Natural killer cell (primary cell): ENCODE data around the gene CSF2RB. TPM values are rescaled to one million over a fixed set of nuclear protein-coding genes. Genes with fewer than 3 reads are reported as not detected.

Experiments used
- ATAC-seq, 3 donors: fragments of 150-1000 bp in 2 of 3; fragments of 200-7000 bp in 1 of 3; cut with Tn5 transposase; 1 replicate in 1 of 3; 2 replicates in 2 of 3; pipeline ENCODE4 v1.10.0; 2021; ENCODE audit warnings: mild to moderate bottlenecking in 2 of 3, moderate library complexity in 2 of 3
- DNase-seq, 2 donors: peaks; one replicate each; pipeline versions ENCODE4 v3.0.0 to v3.0.0-alpha.2; 2013 to 2021; ENCODE audit warnings: mixed read lengths in 1 of 2
- H3K27ac ChIP-seq: one replicate; pipeline ENCODE4 v1.5.1; 2013; ENCODE audit warnings: mild to moderate bottlenecking, low read length
- H3K27me3 ChIP-seq: one replicate; pipeline ENCODE4 v1.6.1; 2013; ENCODE audit warnings: low read length; ENCODE audit not compliant: control insufficient read depth, insufficient read depth
- H3K36me3 ChIP-seq: one replicate; pipeline ENCODE4 v1.6.1; 2013; ENCODE audit warnings: low read length; ENCODE audit not compliant: control insufficient read depth, insufficient read depth
- H3K4me1 ChIP-seq: one replicate; pipeline ENCODE4 v1.6.1; 2013; ENCODE audit warnings: low read length; ENCODE audit not compliant: control insufficient read depth, insufficient read depth
- H3K4me3 ChIP-seq: one replicate; pipeline ENCODE4 v1.5.1; 2013; ENCODE audit warnings: low read length
- H3K9me3 ChIP-seq: one replicate; pipeline ENCODE4 v1.6.1; 2013; ENCODE audit warnings: low read length; ENCODE audit not compliant: control insufficient read depth, insufficient read depth
- H3K27ac Mint-ChIP-seq, 2 donors: one replicate each; pipeline ENCODE4 v1.8.0; 2022; ENCODE audit warnings: mild to moderate bottlenecking in 2 of 2, mixed read lengths in 2 of 2, moderate library complexity in 1 of 2
- H3K27me3 Mint-ChIP-seq, 2 donors: one replicate each; pipeline ENCODE4 v1.8.0; 2022; ENCODE audit warnings: low read depth in 2 of 2, mixed read lengths in 2 of 2
- H3K36me3 Mint-ChIP-seq: one replicate; pipeline ENCODE4 v1.8.0; 2022; ENCODE audit warnings: mixed read lengths
- H3K4me1 Mint-ChIP-seq, 2 donors: one replicate each; pipeline ENCODE4 v1.8.0; 2022; ENCODE audit warnings: mixed read lengths in 2 of 2
- H3K4me3 Mint-ChIP-seq: one replicate; pipeline ENCODE4 v1.8.0; 2022; ENCODE audit warnings: mild to moderate bottlenecking, moderate library complexity, mixed read lengths
- H3K9me3 Mint-ChIP-seq, 2 donors: one replicate each; pipeline ENCODE4 v1.8.0; 2022; ENCODE audit warnings: mixed read lengths in 2 of 2
- CTCF ChIP-seq: fragments of 200-600 bp; IDR thresholded peaks from one replicate; pipeline ENCODE4 v1.8.0; 2022; ENCODE audit warnings: antibody characterized with exemption
- WGBS: methylation state at CpG from one replicate; pipeline ENCODE4 v1.1.7; 2013; ENCODE audit warnings: missing lambda C conversion rate; ENCODE audit not compliant: insufficient coverage; 5-methylcytosine and 5-hydroxymethylcytosine counted together
- intact Hi-C: fragments of 100-400 bp; cut with micrococcal nuclease; formaldehyde crosslinking; loops from one replicate; pipeline ENCODE4 v1.14.2; 2022
- total RNA-seq, 4 donors: library from RNA; stranded (reverse); fragments of 120-200 nt in 1 of 4; gene quantifications; one replicate each; pipeline versions ENCODE4 v1.2.3 to v1.2.4, GENCODE V29; 2013 to 2022

Gene CSF2RB
- total RNA-seq, 3 donors from 2014 or later (not counting 1 experiment from before 2014, with no cell fraction given) = 3.8 to 274 (median 8.2) TPM

DNA sequence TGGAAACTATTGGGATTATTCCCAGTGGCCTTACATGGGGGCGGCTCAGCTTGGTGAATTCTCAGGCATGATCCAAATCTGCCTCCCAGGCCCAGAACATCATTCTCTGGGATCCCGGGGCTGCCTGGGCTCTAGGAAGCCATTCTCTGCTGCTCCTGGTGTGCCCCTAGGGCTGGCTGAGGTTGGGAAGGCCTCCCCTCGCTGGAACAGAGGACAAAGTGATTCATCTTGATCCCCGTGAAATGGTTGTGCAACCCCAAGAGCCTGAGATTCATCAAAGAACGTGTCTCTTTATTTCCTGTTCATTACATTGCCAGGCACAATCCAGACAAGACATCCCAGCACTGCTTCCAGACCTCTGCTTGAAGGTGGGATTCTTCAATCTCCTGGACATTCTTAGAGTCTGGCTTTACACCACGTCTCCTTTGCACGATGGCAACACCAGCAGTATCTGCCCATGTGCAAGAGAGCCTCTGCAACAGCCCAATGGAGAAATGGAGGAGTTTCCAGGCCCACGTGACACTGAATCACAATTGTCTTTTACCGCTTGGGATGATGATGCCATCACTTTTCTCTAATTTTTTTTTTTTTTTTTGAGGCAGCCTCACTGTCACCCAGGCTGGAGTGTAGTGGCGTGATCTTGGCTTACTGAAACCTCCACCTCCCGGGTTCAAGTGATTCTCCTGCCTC, 53.6 kb downstream of the CSF2RB start:
- H3K4me1 Mint-ChIP-seq = no peaks in the 10 kb centered on the region
- no peak overlapping the region for H3K4me3 Mint-ChIP-seq
- peaks cover 9 to 10% of the 10 kb centered on the region in 2 donors for H3K27me3 Mint-ChIP-seq
- TF ChIP-seq CTCF = no peak
- intact Hi-C loops = no loop called here
- no peak overlapping the region for H3K27ac Mint-ChIP-seq
- Histone ChIP-seq H3K4me1 (no peaks in the 10 kb centered on the region), H3K9me3 (no peaks in the 10 kb centered on the region), H3K4me3 (no peak overlapping the region), H3K27me3 (no peaks in the 10 kb centered on the region), H3K36me3 (no peaks in the 10 kb centered on the region), H3K27ac (no peak overlapping the region)
- no peaks in the 10 kb centered on the region for H3K9me3 Mint-ChIP-seq
- no peak for DNase-seq
- 83% methylated on average over 11 of the region's 11 CpGs for WGBS
- no peaks in the 10 kb centered on the region for H3K36me3 Mint-ChIP-seq
- ATAC-seq = no peak

GRCh38 chr22:36968249-36968964, 55.0 kb downstream of the CSF2RB start:
- H3K36me3 ChIP-seq = no peaks in the 10 kb centered on the region
- 100% methylated on average over 1 of the region's 5 CpGs for whole genome bisulfite sequencing
- no peaks in the 10 kb centered on the region for H3K4me1 ChIP-seq
- H3K27me3 Mint-ChIP-seq = peaks cover 0 to 7% of the 10 kb centered on the region in 2 donors
- ATAC-seq = no peak
- no peak for TF ChIP-seq CTCF
- DNase-seq = no peak
- H3K4me1 Mint-ChIP-seq = no peaks in the 10 kb centered on the region
- no peaks in the 10 kb centered on the region for H3K9me3 Mint-ChIP-seq
- intact Hi-C loops = no loop called here
- no peak overlapping the region for H3K27ac ChIP-seq
- H3K4me3 ChIP-seq = no peak overlapping the region
- H3K36me3 Mint-ChIP-seq = no peaks in the 10 kb centered on the region
- no peaks in the 10 kb centered on the region for H3K27me3 ChIP-seq
- no peak overlapping the region for H3K4me3 Mint-ChIP-seq
- H3K27ac Mint-ChIP-seq = no peak overlapping the region
- H3K9me3 ChIP-seq = no peaks in the 10 kb centered on the region

DNA sequence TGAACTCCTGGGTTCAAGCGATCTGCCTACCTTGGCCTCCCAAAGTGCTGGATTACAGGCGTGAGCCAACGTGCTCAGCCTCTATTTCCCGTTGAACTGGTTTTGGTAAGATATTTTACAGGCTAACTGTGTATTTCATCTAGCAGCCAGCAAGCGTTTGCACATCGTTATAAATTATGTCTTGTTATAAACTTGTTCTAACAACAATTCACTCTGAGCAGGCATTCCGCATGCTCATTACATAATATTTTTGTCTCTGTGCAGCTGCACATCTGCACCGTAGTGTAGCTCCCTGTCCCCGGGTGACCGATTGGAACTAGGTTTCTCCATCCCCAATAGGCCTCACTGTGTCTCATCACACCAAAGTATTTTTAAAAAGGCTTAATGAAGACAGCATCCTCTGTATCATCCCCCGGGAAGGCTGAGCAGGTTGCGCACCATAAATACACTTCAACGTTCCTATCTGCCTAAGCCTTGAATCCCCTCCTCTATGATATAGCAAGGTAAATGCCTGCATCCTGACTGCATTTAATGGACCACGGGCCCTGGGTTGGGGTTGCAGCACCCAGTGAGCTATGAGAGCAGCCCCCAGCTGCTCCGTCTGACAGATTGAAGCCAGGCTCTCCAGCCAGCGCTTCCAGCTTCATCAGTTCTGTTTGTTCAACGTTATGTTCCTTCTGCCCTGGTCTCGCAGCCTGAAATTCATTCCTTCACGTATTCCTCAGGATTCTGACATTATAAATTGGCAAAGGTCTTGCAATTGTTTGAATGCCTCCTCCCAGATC, 58.1 kb downstream of the CSF2RB start:
- Histone ChIP-seq H3K4me3 (no peak overlapping the region), H3K9me3 (no peaks in the 10 kb centered on the region), H3K4me1 (no peaks in the 10 kb centered on the region), H3K27ac (no peak overlapping the region), H3K36me3 (no peaks in the 10 kb centered on the region), H3K27me3 (no peaks in the 10 kb centered on the region)
- intact Hi-C loops = no loop called here
- Mint-ChIP-seq H3K27ac (no peak overlapping the region), H3K27me3 (peaks cover 0 to 4% of the 10 kb centered on the region in 2 donors), H3K36me3 (no peaks in the 10 kb centered on the region), H3K4me3 (no peak overlapping the region), H3K4me1 (no peaks in the 10 kb centered on the region), H3K9me3 (no peaks in the 10 kb centered on the region)
- no peak for TF ChIP-seq CTCF
- no peak for DNase-seq
- ATAC-seq = no peak
- WGBS = 90% methylated on average over 19 of the region's 19 CpGs
